ENCODE data around the gene NRARP.

The NRARP gene

GRCh38 chr9:137255448-137256114 lies 46.5 kb downstream of the NRARP start:
- DNase-seq, result no peak

- DNase-seq, result peak; percentile 91 to 99
Observed at GRCh38 chr9:137254624-137255447, 47.2 kb downstream of the NRARP start, which contains the start of gene NELFB. TSS of gene NELFB (plus strand) at chr9:137255327.

GRCh38 chr9:137253717-137254623 lies 48.1 kb downstream of the NRARP start:
- DNase-seq, result no peak

GRCh38 chr9:137252555-137253506 lies 49.2 kb downstream of the NRARP start:
- DNase-seq, result no peak

- no peak for DNase-seq
Observed at GRCh38 chr9:137251490-137252268, 50.4 kb downstream of the NRARP start.

GRCh38 chr9:137251194-137251461 lies 50.9 kb downstream of the NRARP start, which contains the start of gene STPG3:
TSS of gene STPG3 (plus strand) at chr9:137251286. CDS start at chr9:137251287, 1 bp downstream.
- DNase-seq, result no peak

- no peak for DNase-seq
Observed at GRCh38 chr9:137250329-137251193, 51.5 kb downstream of the NRARP start.

Data from stimulated activated CD4-positive, alpha-beta T cell treated with anti-CD3 and anti-CD28 coated beads, Interleukin-4, amount 100 ng/mL, for 4 hours (primary cell).